B cell (primary cell): ENCODE results near the gene OCA2. TPM values are rescaled to one million over a fixed set of nuclear protein-coding genes. Genes with fewer than 3 reads are reported as not detected.

Experiments used
- ATAC-seq: fragments of 200-7000 bp; cut with Tn5 transposase; one replicate; pipeline ENCODE4 v1.10.0; 2021; ENCODE audit warnings: low read depth, mild to moderate bottlenecking, moderate number of reproducible peaks, moderate library complexity
- CTCF ChIA-PET: fragments of 350-600 bp; sonication (Branson Sonifier 250); formaldehyde crosslinking; loops from one replicate; lab custom pipeline; 2021; ENCODE audit warnings: antibody characterized with exemption, inconsistent platforms; lab: Charles Lee
- POLR2A ChIA-PET: fragments of 350-600 bp; sonication (Branson Sonifier 250); formaldehyde crosslinking; loops from one replicate; lab custom pipeline; 2021; ENCODE audit warnings: antibody characterized with exemption; lab: Charles Lee
- DNase-seq: peaks from one replicate; pipeline ENCODE4 v3.0.0; 2013
- H2AFZ ChIP-seq: 2 replicates; pipeline ENCODE4 v1.6.1; 2012; ENCODE audit warnings: mild to moderate bottlenecking, low read depth, low read length; ENCODE audit not compliant: insufficient read depth, poor library complexity, severe bottlenecking
- H3K27ac ChIP-seq, 2 donors: 1 replicate in 1 of 2; 2 replicates in 1 of 2; pipeline ENCODE4 v1.5.1; 2012 to 2013; ENCODE audit warnings: low read length in 2 of 2, mild to moderate bottlenecking in 2 of 2, moderate library complexity in 1 of 2
- H3K27me3 ChIP-seq, 4 experiments: fragments of 200-600 bp in 1 of 4; sonication (generic) in 1 of 4; replicated peaks in 1 of 4; 1 replicate in 2 of 4; 2 replicates in 2 of 4; pipeline versions ENCODE4 v1.6.1 to v1.7.0; 2013 to 2016; ENCODE audit warnings: low read length in 3 of 4, mild to moderate bottlenecking in 2 of 4, mixed read lengths in 1 of 4, moderate library complexity in 1 of 4; ENCODE audit not compliant: insufficient read depth in 4 of 4, control insufficient read depth in 3 of 4; ENCODE audit errors: control extremely low read depth in 1 of 4
- H3K36me3 ChIP-seq, 2 experiments: replicated peaks in 1 of 2; 1 replicate in 1 of 2; 2 replicates in 1 of 2; pipeline versions ENCODE4 v1.6.1 to v1.7.1; 2013; ENCODE audit warnings: low read length in 1 of 2; ENCODE audit not compliant: insufficient read depth in 2 of 2, control insufficient read depth in 1 of 2; ENCODE audit errors: control extremely low read depth in 1 of 2, extremely low read depth in 1 of 2
- H3K4me1 ChIP-seq, 2 donors: fragments of 200-600 bp in 1 of 2; sonication (generic) in 1 of 2; 1 replicate in 1 of 2; 2 replicates in 1 of 2; pipeline versions ENCODE4 v1.5.1 to v1.6.1; 2013 to 2017; ENCODE audit warnings: low read length in 2 of 2; ENCODE audit not compliant: control insufficient read depth in 2 of 2, insufficient read depth in 2 of 2
- H3K4me2 ChIP-seq: replicated peaks from 2 replicates; pipeline ENCODE3; 2012; ENCODE audit warnings: mild to moderate bottlenecking, low read depth, low read length; ENCODE audit not compliant: poor library complexity, severe bottlenecking
- H3K4me3 ChIP-seq, 5 experiments: fragments of 200-600 bp in 1 of 5; sonication (generic) in 1 of 5; 1 replicate in 3 of 5; 2 replicates in 2 of 5; pipeline versions ENCODE4 v1.5.1 to v1.7.0; 2011 to 2016; ENCODE audit warnings: low read length in 4 of 5, mild to moderate bottlenecking in 4 of 5, low read depth in 2 of 5, control low read depth in 1 of 5, moderate library complexity in 1 of 5; ENCODE audit not compliant: insufficient read depth in 1 of 5; ENCODE audit errors: control extremely low read depth in 1 of 5, extremely low read depth in 1 of 5
- H3K79me2 ChIP-seq: fragments of 200-600 bp; sonication (generic); one replicate; pipeline ENCODE4 v1.6.0; 2016; ENCODE audit warnings: low read length; ENCODE audit not compliant: control insufficient read depth, insufficient read depth
- H3K9ac ChIP-seq: fragments of 200-600 bp; sonication (generic); 2 replicates; pipeline ENCODE4 v1.6.1; 2017; ENCODE audit warnings: mild to moderate bottlenecking, low read length, moderate library complexity
- H3K9me3 ChIP-seq, 3 donors: one replicate each; pipeline versions ENCODE4 v1.6.1 to v1.7.1; 2013; ENCODE audit warnings: low read length in 2 of 3; ENCODE audit not compliant: control insufficient read depth in 2 of 3, insufficient read depth in 1 of 3; ENCODE audit errors: control extremely low read depth in 1 of 3
- H4K20me1 ChIP-seq: 2 replicates; pipeline ENCODE4 v1.6.0; 2012; ENCODE audit warnings: mild to moderate bottlenecking, low read length; ENCODE audit not compliant: insufficient read depth, control insufficient read depth, poor library complexity, severe bottlenecking
- H3K27ac Mint-ChIP-seq: one replicate; pipeline ENCODE4 v1.8.0; 2021; ENCODE audit warnings: mixed read lengths
- H3K27me3 Mint-ChIP-seq: one replicate; pipeline ENCODE4 v1.8.0; 2021; ENCODE audit warnings: mixed read lengths
- H3K4me1 Mint-ChIP-seq: one replicate; pipeline ENCODE4 v1.8.0; 2021; ENCODE audit warnings: mixed read lengths
- H3K4me3 Mint-ChIP-seq: one replicate; pipeline ENCODE4 v1.8.0; 2021; ENCODE audit warnings: mixed read lengths
- H3K9me3 Mint-ChIP-seq: one replicate; pipeline ENCODE4 v1.8.0; 2022; ENCODE audit warnings: mixed read lengths; ENCODE audit not compliant: insufficient read depth
- CTCF ChIP-seq: fragments of 200-600 bp; IDR thresholded peaks from one replicate; pipeline ENCODE4 v1.8.0; 2022; ENCODE audit warnings: antibody characterized with exemption, mild to moderate bottlenecking
- EZH2 ChIP-seq: IDR thresholded peaks from 2 replicates; pipeline ENCODE4 v1.6.1; 2012; ENCODE audit warnings: borderline replicate concordance, low read depth, mild to moderate bottlenecking, moderate library complexity, low read length; ENCODE audit not compliant: insufficient read depth, poor library complexity, severe bottlenecking
- WGBS: methylation state at CpG from one replicate; pipeline ENCODE4 v1.1.5; 2013; ENCODE audit warnings: missing lambda C conversion rate; ENCODE audit not compliant: insufficient coverage; 5-methylcytosine and 5-hydroxymethylcytosine counted together
- intact Hi-C: fragments of 100-400 bp; cut with micrococcal nuclease; formaldehyde crosslinking; loops from one replicate; pipeline ENCODE4 v1.10.0; 2022
- polyA plus RNA-seq: library from polyadenylated mRNA; depleted of rRNA; stranded (reverse); fragments of >200 nt; gene quantifications from 2 replicates; pipeline ENCODE4 v1.2.3, GENCODE V29; 2012
- total RNA-seq, 2 donors: library from RNA; stranded (reverse); fragments of 120-200 nt in 1 of 2; gene quantifications; 1 replicate in 1 of 2; 2 replicates in 1 of 2; pipeline versions ENCODE4 v1.2.3 to v1.2.4, GENCODE V29; 2013 to 2022

The OCA2 gene
- total and polyA plus RNA-seq, 2 donors (not counting 1 experiment from before 2014, with no cell fraction given), result 0.12 TPM; not detected in 1

- H2AFZ ChIP-seq, result no peak overlapping the region
- Mint-ChIP-seq H3K9me3 (peaks cover under 1% of the 10 kb centered on the region), H3K27ac (no peak overlapping the region), H3K4me3 (no peak overlapping the region), H3K27me3 (no peaks in the 10 kb centered on the region), H3K4me1 (peaks cover 5% of the 10 kb centered on the region)
- H3K4me1 ChIP-seq, result peaks cover 0 to 6% of the 10 kb centered on the region in 2 donors
- no peak overlapping the region for H3K4me3 ChIP-seq
- DNase-seq (peak; percentile 32), ATAC-seq (no peak)
- peaks cover 0 to 27% (median 0%) of the 10 kb centered on the region in 3 donors for H3K9me3 ChIP-seq
- no peak overlapping the region for H3K4me2 ChIP-seq
- no peaks in the 10 kb centered on the region for H4K20me1 ChIP-seq
- TF ChIP-seq EZH2 (no peak), CTCF (no peak)
- POLR2A ChIA-PET, result no interaction called here
- no peaks in the 10 kb centered on the region for H3K36me3 ChIP-seq
- intact Hi-C loops, result no loop called here
- CTCF ChIA-PET, result no interaction called here
- H3K9ac ChIP-seq, result no peak overlapping the region
- 62% methylated on average over 4 of the region's 5 CpGs for WGBS
- H3K27ac ChIP-seq, result no peak overlapping the region
- H3K27me3 ChIP-seq, result peaks cover 0 to 5% (median 0%) of the 10 kb centered on the region in 4 experiments
- H3K79me2 ChIP-seq, result no peaks in the 10 kb centered on the region
Observed at GRCh38 chr15:27899583-27900285, 199.4 kb downstream of the OCA2 start.

GRCh38 chr15:27897481-27897880 lies 201.6 kb downstream of the OCA2 start:
- TF ChIP-seq CTCF, result no peak
- no peak for TF ChIP-seq EZH2
- ATAC-seq, result no peak

More at GRCh38 chr15:27897481-27897880, 201.6 kb downstream of the OCA2 start:
- no peaks in the 10 kb centered on the region for H3K27me3 Mint-ChIP-seq
- Histone ChIP-seq H3K4me1 (peaks cover 0 to 6% of the 10 kb centered on the region in 2 donors), H3K9me3 (peaks cover 0 to 19% (median 8%) of the 10 kb centered on the region in 3 donors), H2AFZ (no peak overlapping the region), H3K4me3 (no peak overlapping the region), H3K27me3 (peaks cover 0 to 5% (median 0%) of the 10 kb centered on the region in 4 experiments), H3K27ac (no peak overlapping the region), H4K20me1 (no peaks in the 10 kb centered on the region), H3K36me3 (no peaks in the 10 kb centered on the region), H3K4me2 (no peak overlapping the region), H3K9ac (no peak overlapping the region), H3K79me2 (no peaks in the 10 kb centered on the region)
- POLR2A ChIA-PET, result no interaction called here
- DNase-seq, result no peak
- H3K9me3 Mint-ChIP-seq, result peaks cover 8% of the 10 kb centered on the region
- 67% methylated on average over 6 of the region's 9 CpGs for WGBS
- H3K27ac Mint-ChIP-seq, result no peak overlapping the region
- H3K4me1 Mint-ChIP-seq, result peaks cover 5% of the 10 kb centered on the region
- CTCF ChIA-PET, result no interaction called here
- intact Hi-C loops, result no loop called here
- no peak overlapping the region for H3K4me3 Mint-ChIP-seq
